NCI-H1930 (cell line): ENCODE results near the gene TMBIM1.

Experiments
- DNase-seq, 2 experiments: peaks; one replicate each; lab custom pipeline; 2025; lab: John Stamatoyannopoulos, UW

Gene TMBIM1

GRCh38 chr2:218257390-218257981 is 34.8 kb downstream of the TMBIM1 start:
- no peak for DNase-seq

- DNase-seq: no peak
Observed at GRCh38 chr2:218256612-218257350, 35.5 kb downstream of the TMBIM1 start.

GRCh38 chr2:218255446-218255845 is 36.9 kb downstream of the TMBIM1 start:
- DNase-seq: no peak

- no peak for DNase-seq
Observed at GRCh38 chr2:218253232-218253625, 39.1 kb downstream of the TMBIM1 start.

GRCh38 chr2:218252509-218253231 is 39.6 kb downstream of the TMBIM1 start:
- DNase-seq: no peak

- DNase-seq: no peak
Observed at GRCh38 chr2:218249691-218250090, 42.6 kb downstream of the TMBIM1 start.

- DNase-seq: no peak
Observed at GRCh38 chr2:218245214-218245613, 47.1 kb downstream of the TMBIM1 start.

- no peak for DNase-seq
Observed at GRCh38 chr2:218244665-218245064, 47.6 kb downstream of the TMBIM1 start.

GRCh38 chr2:218244204-218244603 is 48.1 kb downstream of the TMBIM1 start:
- DNase-seq: no peak

GRCh38 chr2:218238887-218239286 is 53.4 kb downstream of the TMBIM1 start:
- DNase-seq: no peak

- DNase-seq: no peak
Observed at GRCh38 chr2:218236829-218237228, 55.5 kb downstream of the TMBIM1 start.

- no peak for DNase-seq
Observed at GRCh38 chr2:218235017-218235416, 57.3 kb downstream of the TMBIM1 start.

GRCh38 chr2:218234521-218234920 is 57.8 kb downstream of the TMBIM1 start:
- no peak for DNase-seq

GRCh38 chr2:218233543-218233942 is 58.8 kb downstream of the TMBIM1 start:
- no peak for DNase-seq

GRCh38 chr2:218230882-218231281 is 61.4 kb downstream of the TMBIM1 start:
- no peak for DNase-seq

- no peak for DNase-seq
Observed at GRCh38 chr2:218229851-218230250, 62.5 kb downstream of the TMBIM1 start.

- DNase-seq: no peak
Observed at GRCh38 chr2:218229239-218229638, 63.1 kb downstream of the TMBIM1 start.

- DNase-seq: no peak
Observed at GRCh38 chr2:218228366-218229090, 63.8 kb downstream of the TMBIM1 start.

- DNase-seq: no peak
Observed at GRCh38 chr2:218226903-218227302, 65.4 kb downstream of the TMBIM1 start.
